NCI-H128 (cell line): ENCODE data around the gene IFNA5.

Experiments used
- DNase-seq: peaks from one replicate; lab custom pipeline; 2025; ENCODE audit not compliant: unreplicated experiment; lab: John Stamatoyannopoulos, UW

Gene IFNA5

DNA sequence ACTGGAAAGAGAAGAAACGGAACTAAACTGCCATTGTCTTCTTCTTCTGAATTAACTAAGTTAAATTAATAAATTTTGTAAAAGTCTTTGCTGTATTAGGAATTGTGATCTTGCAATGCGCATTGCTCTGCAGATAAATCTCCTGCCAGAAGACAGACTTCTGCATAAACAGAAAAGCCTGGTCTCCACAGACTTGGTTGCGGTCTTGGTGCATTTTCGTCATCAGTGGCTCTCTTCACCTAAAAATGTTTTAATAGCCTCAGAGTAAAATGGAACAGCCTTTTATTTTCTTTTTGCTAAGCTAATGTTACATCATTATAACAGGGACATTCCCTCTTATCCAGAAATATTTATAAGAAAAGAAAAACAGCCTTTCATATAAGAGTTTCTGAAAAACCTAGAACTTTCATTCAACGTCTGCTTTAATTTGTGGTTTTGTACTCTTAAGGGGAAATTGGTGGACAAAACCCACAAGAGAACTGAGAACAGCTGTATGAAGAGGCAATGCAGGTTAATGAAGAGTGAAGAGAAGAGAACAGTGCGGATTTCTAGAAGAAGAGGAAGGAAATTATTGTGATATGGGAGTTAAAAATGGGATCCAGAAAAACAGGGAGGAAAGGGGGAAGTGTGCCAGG, 10.1 kb downstream of the IFNA5 start:
- no peak for DNase-seq

DNA sequence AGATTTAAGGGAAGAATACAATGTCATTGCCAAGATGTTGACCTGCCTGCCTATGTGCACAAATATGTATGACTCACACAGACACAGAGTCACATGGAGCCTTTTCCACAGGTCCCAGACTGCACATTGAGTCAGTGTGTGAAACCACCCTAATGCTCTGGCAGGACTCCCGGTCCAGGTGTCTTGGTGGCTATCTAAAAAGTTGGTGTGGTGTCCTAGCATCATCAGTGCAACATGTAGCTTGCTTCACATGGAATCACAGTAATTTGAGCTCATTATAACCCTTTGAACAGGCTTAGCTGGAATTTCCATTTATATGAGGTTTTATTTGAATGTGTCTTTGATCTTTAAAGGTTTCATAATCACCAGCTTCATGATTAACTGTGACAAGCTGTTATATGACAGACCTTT, 10.7 kb downstream of the IFNA5 start:
- DNase-seq: no peak

GRCh38 chr9:21289848-21290247, 15.3 kb downstream of the IFNA5 start:
- no peak for DNase-seq

DNA sequence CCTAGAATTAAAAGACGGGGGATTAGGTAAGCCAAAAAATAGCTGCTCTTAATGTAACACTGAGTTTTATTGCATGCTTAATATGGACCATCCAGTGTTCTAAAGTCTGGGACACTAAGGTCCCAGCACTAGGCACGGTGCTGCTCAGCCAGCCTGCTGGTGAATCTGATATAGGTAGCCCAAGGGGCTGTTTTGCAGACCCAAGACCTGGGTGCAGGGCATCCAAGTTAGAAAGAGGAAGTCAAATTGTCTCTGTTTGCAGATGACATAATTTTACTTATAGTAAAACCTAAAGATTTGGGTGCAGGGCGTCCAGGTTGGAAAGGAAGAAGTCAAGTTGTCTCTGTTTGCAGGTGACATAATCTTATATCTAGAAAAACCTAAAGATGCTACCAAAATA, 17.8 kb downstream of the IFNA5 start:
- no peak for DNase-seq

- no peak for DNase-seq
These were observed 18.5 kb downstream of the IFNA5 start for GRCh38 chr9:21286659-21287058.

- DNase-seq: no peak
These were observed 19.0 kb downstream of the IFNA5 start for GRCh38 chr9:21286099-21286498.

DNA sequence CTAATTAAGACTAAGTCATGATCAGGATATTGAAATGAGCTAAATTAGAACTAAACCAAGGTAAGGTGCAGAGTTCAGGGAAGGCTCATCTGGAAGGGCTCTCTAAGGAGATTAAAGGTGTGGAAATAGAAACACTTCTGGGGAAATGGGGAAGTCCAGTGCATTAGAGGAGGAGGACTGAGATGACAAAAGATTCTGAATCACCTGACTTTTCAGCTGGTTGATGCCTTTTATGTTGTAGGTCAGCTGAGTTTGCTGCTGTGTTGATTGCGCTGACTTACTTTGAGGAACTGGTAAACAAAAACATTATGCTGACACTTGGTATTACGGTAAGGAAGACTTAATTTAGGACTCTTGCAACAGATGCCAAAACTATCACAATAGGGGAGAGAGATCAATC, 23.8 kb downstream of the IFNA5 start:
- no peak for DNase-seq

DNA sequence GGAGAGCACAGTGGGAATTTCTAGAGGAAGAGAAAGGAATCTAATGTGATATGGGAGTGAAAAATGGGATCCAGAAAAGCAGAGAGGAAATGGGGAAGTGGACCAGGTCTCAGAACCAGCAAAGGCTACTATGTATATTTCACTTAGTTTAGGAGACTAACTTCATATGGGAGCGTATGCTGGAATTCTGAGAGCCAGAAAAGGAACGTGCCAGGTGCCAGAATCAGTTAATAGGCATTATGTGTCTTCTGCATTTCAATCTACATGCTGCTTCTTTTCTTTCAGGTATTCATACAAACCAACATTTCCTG, 36.8 kb downstream of the IFNA5 start:
- DNase-seq: no peak

DNA sequence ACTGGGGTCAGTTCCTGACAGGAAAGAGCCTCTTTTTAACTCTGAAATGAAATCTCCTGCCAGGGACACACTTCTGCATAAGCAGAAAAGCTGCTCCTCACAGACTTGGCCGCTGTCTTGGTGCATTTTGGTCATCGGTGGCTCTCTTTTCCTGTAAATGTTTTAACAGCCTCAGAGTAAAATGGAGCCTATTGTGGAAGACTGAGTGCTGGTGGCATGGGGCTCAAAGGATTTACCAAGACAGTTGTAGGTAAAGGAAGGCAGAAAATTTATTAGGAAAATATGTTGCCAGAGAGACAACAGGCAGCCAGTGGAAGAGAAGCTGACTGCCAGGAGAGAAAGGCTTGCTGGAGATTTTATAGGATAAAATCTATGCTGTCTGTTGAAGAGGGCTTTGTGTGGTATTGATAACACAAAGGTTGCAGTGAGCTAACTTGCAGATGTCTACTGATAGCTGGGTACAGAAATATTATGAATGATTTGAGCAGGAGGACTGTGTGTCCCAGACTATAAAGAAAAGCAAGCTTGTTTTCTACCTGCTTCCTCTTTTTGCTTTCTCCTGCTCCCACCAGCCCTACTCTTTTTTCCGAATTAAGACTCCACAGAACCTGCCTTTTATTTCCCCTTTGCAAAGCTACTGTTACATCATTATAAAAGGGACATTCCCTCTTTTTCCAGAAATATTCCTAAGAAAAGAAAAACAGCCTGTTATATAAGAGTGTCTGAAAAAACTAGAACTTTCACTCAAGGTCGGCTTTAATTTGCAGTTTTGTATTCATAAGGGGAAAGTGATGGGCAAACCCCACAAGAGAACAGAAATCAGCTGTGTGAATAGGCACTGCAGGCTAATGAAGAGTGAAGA, 37.4 kb downstream of the IFNA5 start:
- no peak for DNase-seq

GRCh38 chr9:21266733-21267484, 38.2 kb downstream of the IFNA5 start:
- DNase-seq: no peak

- DNase-seq: no peak
These were observed 39.5 kb downstream of the IFNA5 start for GRCh38 chr9:21265421-21266189.

DNA sequence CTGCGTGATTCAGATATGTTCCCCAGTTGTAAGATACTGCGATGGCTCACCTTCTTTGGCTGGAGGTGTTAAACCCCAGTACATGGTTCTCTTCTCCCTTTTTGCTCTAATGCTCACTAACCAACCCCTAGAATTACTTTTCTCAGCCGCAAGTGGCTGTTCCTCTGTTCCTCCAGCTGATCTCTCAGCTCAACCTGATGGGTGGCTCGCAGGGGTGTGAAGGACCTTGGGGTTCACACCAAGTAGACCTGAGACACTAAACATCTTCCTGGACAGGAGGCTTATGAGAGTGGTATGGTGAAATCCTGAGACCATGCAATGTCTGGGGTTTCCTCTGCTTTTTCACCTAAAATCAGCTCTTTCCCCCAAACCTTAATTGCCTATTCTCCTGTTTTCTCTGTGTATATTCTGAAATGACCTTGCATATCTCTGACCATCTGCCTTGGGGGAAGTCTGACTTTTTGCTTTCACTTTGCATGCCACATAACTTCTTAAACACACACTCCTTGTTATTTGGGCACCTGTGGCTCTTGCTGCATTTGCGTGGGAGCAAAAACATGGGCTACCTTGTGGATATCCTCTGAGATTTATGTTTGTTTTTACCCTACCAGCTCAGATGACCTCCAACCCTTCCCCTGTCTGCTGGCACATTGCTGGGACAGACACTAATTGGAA, 49.4 kb downstream of the IFNA5 start:
- DNase-seq: no peak
